G401.6 (cell line): ENCODE results near the gene FHIT.

ENCODE experiments used
- FAIRE-seq: peaks from 2 replicates; lab custom pipeline; 2012; peaks lifted over from hg19 to GRCh38; lab: Jason Lieb, UNC

FHIT gene

GRCh38 chr3:59754456-59755129 lies 1496.7 kb downstream of the FHIT start:
- peak; percentile 90 for FAIRE-seq

- FAIRE-seq: no peak
Observed at GRCh38 chr3:59753808-59754450, 1497.3 kb downstream of the FHIT start.

GRCh38 chr3:59752925-59753324 lies 1498.3 kb downstream of the FHIT start:
- no peak for FAIRE-seq

- FAIRE-seq: no peak
Observed at GRCh38 chr3:59751606-59752005, 1499.6 kb downstream of the FHIT start.

GRCh38 chr3:59750391-59750790 lies 1500.9 kb downstream of the FHIT start:
- no peak for FAIRE-seq

GRCh38 chr3:59749291-59749690 lies 1502.0 kb downstream of the FHIT start:
- no peak for FAIRE-seq

GRCh38 chr3:59746585-59746984 lies 1504.7 kb downstream of the FHIT start:
- no peak for FAIRE-seq

GRCh38 chr3:59737241-59737640 lies 1514.0 kb downstream of the FHIT start:
- no peak for FAIRE-seq

- FAIRE-seq: no peak
Observed at GRCh38 chr3:59734061-59734460, 1517.2 kb downstream of the FHIT start.

GRCh38 chr3:59733041-59733809 lies 1518.0 kb downstream of the FHIT start:
- FAIRE-seq: no peak

- FAIRE-seq: no peak
Observed at GRCh38 chr3:59731943-59732342, 1519.3 kb downstream of the FHIT start.

GRCh38 chr3:59730591-59730990 lies 1520.7 kb downstream of the FHIT start:
- no peak for FAIRE-seq

GRCh38 chr3:59728587-59728908 lies 1522.7 kb downstream of the FHIT start:
- FAIRE-seq: no peak

- FAIRE-seq: no peak
Observed at GRCh38 chr3:59727902-59728586, 1523.2 kb downstream of the FHIT start.

- FAIRE-seq: no peak
Observed at GRCh38 chr3:59726279-59726678, 1525.0 kb downstream of the FHIT start.

- no peak for FAIRE-seq
Observed at GRCh38 chr3:59717679-59718205, 1533.5 kb downstream of the FHIT start.

- FAIRE-seq: no peak
Observed at GRCh38 chr3:59714066-59714465, 1537.2 kb downstream of the FHIT start.

GRCh38 chr3:59710554-59710953 lies 1540.7 kb downstream of the FHIT start:
- no peak for FAIRE-seq

GRCh38 chr3:59709702-59710553 lies 1541.3 kb downstream of the FHIT start:
- FAIRE-seq: no peak

GRCh38 chr3:59708202-59708601 lies 1543.0 kb downstream of the FHIT start:
- FAIRE-seq: no peak

- no peak for FAIRE-seq
Observed at GRCh38 chr3:59704292-59704691, 1547.0 kb downstream of the FHIT start.
